Measurements from ENCODE around the gene TCF12.
"Not testable (repeated sequence)": the region's sequence is repeated elsewhere in the genome, so short reads cannot be mapped to it uniquely, and the experiment has no call there.

TCF12 gene

GRCh38 chr15:56916825-56917477 lies 1.5 kb upstream of the TCF12 start:
- DNase-seq, result no peak

GRCh38 chr15:56917652-56918045 lies 795 bp upstream of the TCF12 start:
- no peak for DNase-seq

GRCh38 chr15:56919031-56919608 lies 676 bp downstream of the TCF12 start:
- no peak for DNase-seq

- no peak for DNase-seq
Measured at GRCh38 chr15:56919609-56920366, 1.3 kb downstream of the TCF12 start.

GRCh38 chr15:56920367-56920627 lies 1.9 kb downstream of the TCF12 start:
- DNase-seq, result no peak

- DNase-seq, result no peak
Measured at GRCh38 chr15:56923174-56923591, 4.7 kb downstream of the TCF12 start.

- DNase-seq, result no peak
Measured at GRCh38 chr15:56927816-56928215, 9.4 kb downstream of the TCF12 start.

- DNase-seq, result no peak
Measured at GRCh38 chr15:56929399-56929798, 11.0 kb downstream of the TCF12 start.

GRCh38 chr15:56929933-56930332 lies 11.5 kb downstream of the TCF12 start:
- no peak for DNase-seq

GRCh38 chr15:56930669-56931313 lies 12.3 kb downstream of the TCF12 start:
- no peak for DNase-seq

GRCh38 chr15:56931639-56932508 lies 13.4 kb downstream of the TCF12 start:
- no peak for DNase-seq

- DNase-seq, result not testable (repeated sequence)
Measured at GRCh38 chr15:56932509-56932868, 14.0 kb downstream of the TCF12 start.

GRCh38 chr15:56933410-56933809 lies 15.0 kb downstream of the TCF12 start:
- DNase-seq, result no peak

GRCh38 chr15:56933811-56934210 lies 15.4 kb downstream of the TCF12 start:
- no peak for DNase-seq

GRCh38 chr15:56934269-56934668 lies 15.8 kb downstream of the TCF12 start:
- DNase-seq, result no peak

- no peak for DNase-seq
Measured at GRCh38 chr15:56936929-56937328, 18.5 kb downstream of the TCF12 start.

GRCh38 chr15:56939257-56939656 lies 20.8 kb downstream of the TCF12 start:
- DNase-seq, result no peak

GRCh38 chr15:56940388-56940787 lies 21.9 kb downstream of the TCF12 start:
- no peak for DNase-seq

GRCh38 chr15:56942118-56942517 lies 23.7 kb downstream of the TCF12 start:
- no peak for DNase-seq

GRCh38 chr15:56943403-56943802 lies 25.0 kb downstream of the TCF12 start:
- no peak for DNase-seq

- no peak for DNase-seq
Measured at GRCh38 chr15:56944485-56944884, 26.0 kb downstream of the TCF12 start.

GRCh38 chr15:56946150-56946549 lies 27.7 kb downstream of the TCF12 start:
- DNase-seq, result no peak

All from NCI-H187 treated with DMSO at 0.1 percent for 48 hours (cell line).